ENCODE data around the gene CORO2B. TPM values are rescaled to one million over a fixed set of nuclear protein-coding genes. Genes with fewer than 3 reads are reported as not detected.

Gene CORO2B
- total and polyA plus RNA-seq, 9 donors, result 7.5 to 61.0 (median 18.0) TPM

- Histone ChIP-seq H3K27ac (no peak overlapping the region), H3K27me3 (no peaks in the 10 kb centered on the region), H3K9me3 (no peaks in the 10 kb centered on the region), H3K4me1 (ENCODE audit: insufficient read depth) (peaks cover 14% of the 10 kb centered on the region), H3K4me3 (no peak overlapping the region), H3K36me3 (no peaks in the 10 kb centered on the region)
- no peak for TF ChIP-seq POLR2A (IDR thresholded peaks at IDR 0.05)
- TF ChIP-seq EP300 (IDR thresholded peaks at IDR 0.05), result no peak
- no peak for TF ChIP-seq CTCF (IDR thresholded peaks at IDR 0.05)
- 92 to 94% (median 94%) methylated on average over 3 of the region's 3 CpGs for WGBS, 3 donors
- no peak for DNase-seq
- intact Hi-C loops (cut with DNase I), result no loop called here
These were observed 47.9 kb downstream of the CORO2B start for GRCh38 chr15:68626739-68627138.

GRCh38 chr15:68627476-68627875, 48.7 kb downstream of the CORO2B start:
- H3K36me3 ChIP-seq, result no peaks in the 10 kb centered on the region
- intact Hi-C loops (cut with DNase I), result no loop called here
- H3K4me1 ChIP-seq (ENCODE audit: insufficient read depth), result peaks cover 17% of the 10 kb centered on the region
- no peak for DNase-seq
- no peak overlapping the region for H3K27ac ChIP-seq
- no peaks in the 10 kb centered on the region for H3K27me3 ChIP-seq
- 92 to 96% (median 92%) methylated on average over 7 of the region's 7 CpGs for WGBS, 3 donors
- TF ChIP-seq EP300 (IDR thresholded peaks at IDR 0.05), result no peak
- no peak for TF ChIP-seq CTCF (IDR thresholded peaks at IDR 0.05)
- no peak overlapping the region for H3K4me3 ChIP-seq
- H3K9me3 ChIP-seq, result no peaks in the 10 kb centered on the region

- Histone ChIP-seq H3K4me1 (ENCODE audit: insufficient read depth) (peaks cover 17% of the 10 kb centered on the region), H3K27me3 (no peaks in the 10 kb centered on the region)
These were observed 49.2 kb downstream of the CORO2B start for GRCh38 chr15:68627995-68628394.

GRCh38 chr15:68629519-68630210, 50.9 kb downstream of the CORO2B start:
- no peak for DNase-seq
- Histone ChIP-seq H3K27ac (no peak overlapping the region), H3K27me3 (no peaks in the 10 kb centered on the region), H3K4me3 (no peak overlapping the region), H3K36me3 (no peaks in the 10 kb centered on the region), H3K4me1 (ENCODE audit: insufficient read depth) (peaks cover 16% of the 10 kb centered on the region), H3K9me3 (no peaks in the 10 kb centered on the region)
- WGBS, 3 donors, result 81 to 85% (median 85%) methylated on average over 8 of the region's 8 CpGs
- intact Hi-C loops (cut with DNase I), result loop anchor here in 1 of 4 donors (10.0 kb wide), 1 partner anchor 45 kb away; no protein-coding TSS in a partner anchor
- TF ChIP-seq CTCF (IDR thresholded peaks at IDR 0.05), result no peak

More at GRCh38 chr15:68627995-68628394, 49.2 kb downstream of the CORO2B start:
- Histone ChIP-seq H3K27ac (no peak overlapping the region), H3K4me3 (no peak overlapping the region), H3K9me3 (no peaks in the 10 kb centered on the region), H3K36me3 (no peaks in the 10 kb centered on the region)
- WGBS, 3 donors, result 90 to 97% (median 96%) methylated on average over 2 of the region's 2 CpGs
- DNase-seq, result no peak
- TF ChIP-seq POLR2A (IDR thresholded peaks at IDR 0.05) (no peak), CTCF (IDR thresholded peaks at IDR 0.05) (no peak), EP300 (IDR thresholded peaks at IDR 0.05) (no peak)
- intact Hi-C loops (cut with DNase I), result no loop called here

All from ovary (tissue), 9 donors.